Skeletal muscle cell (primary cell): ENCODE measurements around the gene ZNF628.
A peak's percentile ranks its signal among the peaks of the same experiment; 100 is the strongest.
"Not testable (repeated sequence)": the region's sequence is repeated elsewhere in the genome, so short reads cannot be mapped to it uniquely, and the experiment has no call there.

Experiments
- DNase-seq: peaks from one replicate; pipeline ENCODE4 v3.0.0-alpha.2; 2010; ENCODE audit warnings: low read depth
- H3K4me3 ChIP-seq: 2 replicates; pipeline ENCODE4 v1.5.1; 2011; ENCODE audit warnings: low read depth, mild to moderate bottlenecking, control low read depth, low read length, moderate library complexity

Gene ZNF628

GRCh38 chr19:55447421-55448174 is 28.8 kb upstream of the ZNF628 start:
- H3K4me3 ChIP-seq: no peak overlapping the region
- DNase-seq: no peak

GRCh38 chr19:55448175-55448490 is 28.3 kb upstream of the ZNF628 start:
- not testable (repeated sequence) for H3K4me3 ChIP-seq, DNase-seq

- DNase-seq: no peak
- H3K4me3 ChIP-seq: no peak overlapping the region
Measured at GRCh38 chr19:55449469-55449868, 26.9 kb upstream of the ZNF628 start.

- peak overlapping the region; percentile 30 for H3K4me3 ChIP-seq
- no peak for DNase-seq
Measured at GRCh38 chr19:55451163-55451964, 25.1 kb upstream of the ZNF628 start.

- no peak for DNase-seq
- peak overlapping the region; percentile 30 for H3K4me3 ChIP-seq
Measured at GRCh38 chr19:55451965-55452748, 24.3 kb upstream of the ZNF628 start.

GRCh38 chr19:55452749-55453346 is 23.6 kb upstream of the ZNF628 start:
- no peak for DNase-seq
- H3K4me3 ChIP-seq: peak overlapping the region; percentile 30

GRCh38 chr19:55453511-55454260 is 22.7 kb upstream of the ZNF628 start:
- H3K4me3 ChIP-seq: no peak overlapping the region
- no peak for DNase-seq

GRCh38 chr19:55454787-55455243 is 21.6 kb upstream of the ZNF628 start:
- no peak for DNase-seq

GRCh38 chr19:55455576-55456235 is 20.7 kb upstream of the ZNF628 start:
- DNase-seq: no peak
- no peak overlapping the region for H3K4me3 ChIP-seq

More at GRCh38 chr19:55454787-55455243, 21.6 kb upstream of the ZNF628 start:
- H3K4me3 ChIP-seq: no peak overlapping the region

GRCh38 chr19:55456347-55456746 is 20.1 kb upstream of the ZNF628 start:
- no peak for DNase-seq
- no peak overlapping the region for H3K4me3 ChIP-seq

GRCh38 chr19:55457683-55458457 is 18.5 kb upstream of the ZNF628 start:
- no peak overlapping the region for H3K4me3 ChIP-seq
- DNase-seq: no peak

- no peak for DNase-seq
- H3K4me3 ChIP-seq: no peak overlapping the region
Measured at GRCh38 chr19:55459551-55459949, 16.9 kb upstream of the ZNF628 start.

GRCh38 chr19:55459950-55460657 is 16.3 kb upstream of the ZNF628 start:
- peak overlapping the region; percentile 91 for H3K4me3 ChIP-seq
- DNase-seq: no peak

- DNase-seq: no peak
- H3K4me3 ChIP-seq: peak overlapping the region; percentile 91
Measured at GRCh38 chr19:55460670-55461258, 15.7 kb upstream of the ZNF628 start.

GRCh38 chr19:55461259-55461973 is 15.0 kb upstream of the ZNF628 start, which contains the start of gene ISOC2:
Gene ISOC2 (minus strand): TSS chr19:55461642. CDS start chr19:55456486, 5,156 bp downstream.
- peak within 1 kb of the TSS; percentile 91 for H3K4me3 ChIP-seq
- peak; percentile 98 for DNase-seq

- peak overlapping the region; percentile 63 for H3K4me3 ChIP-seq
- no peak for DNase-seq
Measured at GRCh38 chr19:55461974-55462626, 14.3 kb upstream of the ZNF628 start.
